Prostate gland (tissue), 2 donors: Measurements from ENCODE around the gene DMAP1. TPM values are rescaled to one million over a fixed set of nuclear protein-coding genes. Genes with fewer than 3 reads are reported as not detected.

Experiments
- DNase-seq: peaks from one replicate; pipeline ENCODE4 v3.0.0-alpha.2; 2019; ENCODE audit warnings: low spot score
- H3K27ac ChIP-seq, 2 donors: fragments of 200-600 bp; sonication (generic); 2 replicates each; pipeline ENCODE4 v1.5.1; 2017 to 2019
- H3K27me3 ChIP-seq: fragments of 200-600 bp; sonication (generic); replicated peaks from 2 replicates; pipeline ENCODE4 v1.5.1; 2019; ENCODE audit not compliant: insufficient read depth
- H3K36me3 ChIP-seq, 2 donors: fragments of 200-600 bp; sonication (generic); 1 replicate in 1 of 2; 2 replicates in 1 of 2; pipeline versions ENCODE4 v1.5.1 to v1.8.1; 2017 to 2019
- H3K4me1 ChIP-seq: fragments of 200-600 bp; sonication (generic); replicated peaks from 2 replicates; pipeline ENCODE4 v1.5.1; 2019
- H3K4me3 ChIP-seq, 2 donors: fragments of 200-600 bp; sonication (generic); 2 replicates each; pipeline ENCODE4 v1.5.1; 2017 to 2019
- H3K9me3 ChIP-seq: fragments of 200-600 bp; sonication (generic); 2 replicates; pipeline ENCODE4 v1.5.1; 2017
- CTCF ChIP-seq, 4 experiments: fragments of 200-600 bp in 2 of 4; fragments of 450-650 bp in 2 of 4; sonication (generic) in 2 of 4; IDR thresholded peaks; 1 replicate in 3 of 4; 2 replicates in 1 of 4; pipeline ENCODE4 v1.5.1; 2016 to 2019; ENCODE audit warnings: antibody characterized with exemption in 4 of 4, mild to moderate bottlenecking in 2 of 4, moderate library complexity in 2 of 4
- POLR2A ChIP-seq: fragments of 450-650 bp; IDR thresholded peaks from one replicate; pipeline ENCODE4 v1.6.1; 2016; ENCODE audit warnings: antibody characterized with exemption, mild to moderate bottlenecking
- POLR2AphosphoS5 ChIP-seq: sonication (generic); formaldehyde crosslinking; IDR thresholded peaks from one replicate; pipeline ENCODE4 v1.6.1; 2017; ENCODE audit warnings: antibody characterized with exemption
- WGBS: methylation state at CpG from one replicate; pipeline ENCODE4 v1.1.5; 2018; 5-methylcytosine and 5-hydroxymethylcytosine counted together
- intact Hi-C: fragments of 100-400 bp; cut with DNase I; formaldehyde crosslinking; loops from one replicate; pipeline ENCODE4 v1.14.2; 2022
- total RNA-seq, 2 donors: library from RNA; depleted of rRNA; stranded (reverse); fragments of >200 nt; gene quantifications; one replicate each; pipeline ENCODE4 v1.1.0, GENCODE V29; 2016

Gene DMAP1
- total RNA-seq, 2 donors from 2014 or later: 50.6 to 84.0 TPM

GRCh38 chr1:44221769-44222168 is 8.5 kb downstream of the DMAP1 start:
- Histone ChIP-seq H3K4me3 (no peak overlapping the region), H3K4me1 (no peaks in the 10 kb centered on the region), H3K9me3 (no peaks in the 10 kb centered on the region), H3K27ac (no peak overlapping the region), H3K27me3 (no peaks in the 10 kb centered on the region), H3K36me3 (peaks cover 4 to 13% of the 10 kb centered on the region in 2 donors)
- WGBS: 89% methylated on average over 23 of the region's 23 CpGs
- DNase-seq: no peak
- TF ChIP-seq CTCF (IDR thresholded peaks at IDR 0.05) (no peak), POLR2AphosphoS5 (no peak), POLR2A (no peak)
- intact Hi-C loops: no loop called here

GRCh38 chr1:44222397-44223186 is 9.3 kb downstream of the DMAP1 start:
- no peak overlapping the region for H3K4me3 ChIP-seq
- intact Hi-C loops: no loop called here
- peaks cover 4 to 13% of the 10 kb centered on the region in 2 donors for H3K36me3 ChIP-seq
- H3K27me3 ChIP-seq: no peaks in the 10 kb centered on the region
- H3K9me3 ChIP-seq: no peaks in the 10 kb centered on the region
- no peak for DNase-seq
- H3K4me1 ChIP-seq: no peaks in the 10 kb centered on the region
- 76% methylated on average over 5 of the region's 5 CpGs for WGBS
- TF ChIP-seq CTCF (IDR thresholded peaks at IDR 0.05) (no peak), POLR2A (no peak)
- H3K27ac ChIP-seq: no peak overlapping the region

- WGBS: 85% methylated on average over 11 of the region's 11 CpGs
- Histone ChIP-seq H3K9me3 (no peaks in the 10 kb centered on the region), H3K27me3 (no peaks in the 10 kb centered on the region), H3K4me1 (no peaks in the 10 kb centered on the region), H3K4me3 (no peak overlapping the region), H3K36me3 (peaks cover 1 to 13% of the 10 kb centered on the region in 2 donors), H3K27ac (no peak overlapping the region)
- TF ChIP-seq POLR2A (no peak), POLR2AphosphoS5 (no peak), CTCF (IDR thresholded peaks at IDR 0.05) (no peak)
- no peak for DNase-seq
- intact Hi-C loops: no loop called here
Measured at GRCh38 chr1:44223187-44223610, 9.9 kb downstream of the DMAP1 start.

- Histone ChIP-seq H3K4me3 (no peak overlapping the region), H3K4me1 (no peaks in the 10 kb centered on the region), H3K27ac (no peak overlapping the region), H3K27me3 (no peaks in the 10 kb centered on the region), H3K36me3 (no peaks in the 10 kb centered on the region), H3K9me3 (no peaks in the 10 kb centered on the region)
- intact Hi-C loops: no loop called here
- no peak for TF ChIP-seq POLR2A
- DNase-seq: no peak
- WGBS: 98% methylated on average over 2 of the region's 2 CpGs
Measured at GRCh38 chr1:44225761-44226160, 12.5 kb downstream of the DMAP1 start.

DNA sequence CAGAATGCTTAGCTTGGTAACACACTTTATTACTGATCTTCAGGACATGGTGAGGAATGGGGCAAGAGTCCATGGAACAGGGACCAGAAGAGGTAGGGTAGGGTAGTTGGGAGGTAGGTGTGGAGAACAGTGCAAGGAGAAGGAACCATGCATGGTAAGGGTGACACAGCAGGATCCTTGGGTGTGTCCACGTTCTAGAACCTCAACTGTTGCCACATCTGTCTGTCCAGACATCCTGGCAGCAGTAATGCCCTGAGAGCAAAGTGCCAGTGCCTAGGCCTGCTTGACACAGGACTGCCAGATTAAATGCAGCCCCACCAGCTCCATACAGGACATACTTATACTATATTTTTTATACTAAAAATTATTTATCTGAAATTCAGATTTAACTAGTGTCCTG is 13.9 kb downstream of the DMAP1 start:
- Histone ChIP-seq H3K4me3 (no peak overlapping the region), H3K4me1 (no peaks in the 10 kb centered on the region), H3K9me3 (no peaks in the 10 kb centered on the region), H3K27ac (no peak overlapping the region), H3K27me3 (no peaks in the 10 kb centered on the region), H3K36me3 (no peaks in the 10 kb centered on the region)
- TF ChIP-seq POLR2A (no peak), CTCF (IDR thresholded peaks at IDR 0.05) (no peak), POLR2AphosphoS5 (no peak)
- DNase-seq: no peak
- 94% methylated on average over 1 of the region's 1 CpG for WGBS
- intact Hi-C loops: no loop called here
